ENCODE measurements around the gene DDN. TPM values are rescaled to one million over a fixed set of nuclear protein-coding genes. Genes with fewer than 3 reads are reported as not detected.

Gene DDN
- total and polyA plus RNA-seq, 9 of the 15 experiments (the other 6 are each of a cell fraction or from before 2014, with no cell fraction given), result 0.03 to 3.6 (median 1.6) TPM

- H3K27me3 ChIP-seq (ENCODE audit: control insufficient read depth in 2 of 2, insufficient read depth in 2 of 2, low read length in 2 of 2), result peaks cover 10 to 26% of the 10 kb centered on the region in 2 experiments; a peak in 4 of 5 replicates
These were observed 8.6 kb downstream of the DDN start for GRCh38 chr12:48990552-48990951.

More at GRCh38 chr12:48990552-48990951, 8.6 kb downstream of the DDN start:
- H3K9ac ChIP-seq (ENCODE audit: insufficient read depth in 1 of 2, low read depth in 2 of 2, low read length in 2 of 2), result no peak overlapping the region
- H3K79me2 ChIP-seq (ENCODE audit: control insufficient read depth, insufficient read depth, low read length), result no peaks in the 10 kb centered on the region
- no peak for ATAC-seq
- ChIA-PET CTCF (ENCODE audit: low intra/inter-chr PET ratio) (interaction anchor here (0.6 kb wide), 1 partner anchor 86 kb away, joined by 3 read pairs; no protein-coding TSS in a partner anchor), POLR2A (no interaction called here)
- H3K4me2 ChIP-seq (ENCODE audit: insufficient read depth, low read length), result no peak overlapping the region
- H3K9me3 ChIP-seq (replicated peaks; ENCODE audit: control insufficient read depth, insufficient read depth, low read depth, low read length), result no peaks in the 10 kb centered on the region
- H2AFZ ChIP-seq (ENCODE audit: low read depth, low read length), result no peak overlapping the region
- DNase-seq (ENCODE audit: extremely low read depth in 1 of 4, low spot score in 3 of 4), result no peak
- intact Hi-C loops (cut with micrococcal nuclease) (loop anchor here (10.0 kb wide), 1 partner anchor 244 kb away; no protein-coding TSS in a partner anchor), in situ Hi-C loops (cut with MboI) (no loop called here)
- BruUV-seq (replicated peaks), result no TSS peak
- no peak for FAIRE-seq
- H3K27ac ChIP-seq (ENCODE audit: extremely low read depth, low read depth, low read length), result no peak overlapping the region
- H3K9me1 ChIP-seq (ENCODE audit: control insufficient read depth, insufficient read depth, low read length), result no peaks in the 10 kb centered on the region
- no peaks in the 10 kb centered on the region for H3K36me3 ChIP-seq (ENCODE audit: control insufficient read depth, insufficient read depth, low read length)
- TF ChIP-seq ZFP36 (IDR thresholded peaks at IDR 0.05; ENCODE audit: low read depth, low read length, partially characterized antibody) (no peak), TEAD1 (CRISPR knock-in tag; IDR thresholded peaks at IDR 0.05) (no peak), CREB3 (tag; conservative IDR thresholded peaks at IDR 0.05; ENCODE audit: low read depth) (no peak), POLR3G (IDR thresholded peaks at IDR 0.05; ENCODE audit: extremely low read depth, insufficient read length, insufficient replicate concordance) (no peak), ZNF778 (CRISPR knock-in tag; IDR thresholded peaks at IDR 0.05) (no peak), ZNF224 (CRISPR knock-in tag; IDR thresholded peaks at IDR 0.05) (no peak), RAD21 (CRISPR knock-in tag; conservative IDR thresholded peaks at IDR 0.05 in 1 of 2, IDR thresholded peaks at IDR 0.05 in 1 of 2) (no peak), RFX7 (CRISPR knock-in tag; IDR thresholded peaks at IDR 0.05) (no peak), DDX20 (tag; IDR thresholded peaks at IDR 0.05; ENCODE audit: low read depth) (no peak), NONO (IDR thresholded peaks at IDR 0.05; ENCODE audit: low read depth in 2 of 2, low read length in 1 of 2) (no peak), NR2C2 (CRISPR knock-in tag; IDR thresholded peaks at IDR 0.05) (no peak), NR2C2 (tag; IDR thresholded peaks at IDR 0.05) (no peak), WHSC1 (IDR thresholded peaks at IDR 0.05; ENCODE audit: low read length) (no peak)
- TF ChIP-seq, protein P1, sequence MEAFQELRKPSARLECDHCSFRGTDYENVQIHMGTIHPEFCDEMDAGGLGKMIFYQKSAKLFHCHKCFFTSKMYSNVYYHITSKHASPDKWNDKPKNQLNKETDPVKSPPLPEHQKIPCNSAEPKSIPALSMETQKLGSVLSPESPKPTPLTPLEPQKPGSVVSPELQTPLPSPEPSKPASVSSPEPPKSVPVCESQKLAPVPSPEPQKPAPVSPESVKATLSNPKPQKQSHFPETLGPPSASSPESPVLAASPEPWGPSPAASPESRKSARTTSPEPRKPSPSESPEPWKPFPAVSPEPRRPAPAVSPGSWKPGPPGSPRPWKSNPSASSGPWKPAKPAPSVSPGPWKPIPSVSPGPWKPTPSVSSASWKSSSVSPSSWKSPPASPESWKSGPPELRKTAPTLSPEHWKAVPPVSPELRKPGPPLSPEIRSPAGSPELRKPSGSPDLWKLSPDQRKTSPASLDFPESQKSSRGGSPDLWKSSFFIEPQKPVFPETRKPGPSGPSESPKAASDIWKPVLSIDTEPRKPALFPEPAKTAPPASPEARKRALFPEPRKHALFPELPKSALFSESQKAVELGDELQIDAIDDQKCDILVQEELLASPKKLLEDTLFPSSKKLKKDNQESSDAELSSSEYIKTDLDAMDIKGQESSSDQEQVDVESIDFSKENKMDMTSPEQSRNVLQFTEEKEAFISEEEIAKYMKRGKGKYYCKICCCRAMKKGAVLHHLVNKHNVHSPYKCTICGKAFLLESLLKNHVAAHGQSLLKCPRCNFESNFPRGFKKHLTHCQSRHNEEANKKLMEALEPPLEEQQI (IDR thresholded peaks at IDR 0.05), result no peak
- TF ChIP-seq, protein P2, sequence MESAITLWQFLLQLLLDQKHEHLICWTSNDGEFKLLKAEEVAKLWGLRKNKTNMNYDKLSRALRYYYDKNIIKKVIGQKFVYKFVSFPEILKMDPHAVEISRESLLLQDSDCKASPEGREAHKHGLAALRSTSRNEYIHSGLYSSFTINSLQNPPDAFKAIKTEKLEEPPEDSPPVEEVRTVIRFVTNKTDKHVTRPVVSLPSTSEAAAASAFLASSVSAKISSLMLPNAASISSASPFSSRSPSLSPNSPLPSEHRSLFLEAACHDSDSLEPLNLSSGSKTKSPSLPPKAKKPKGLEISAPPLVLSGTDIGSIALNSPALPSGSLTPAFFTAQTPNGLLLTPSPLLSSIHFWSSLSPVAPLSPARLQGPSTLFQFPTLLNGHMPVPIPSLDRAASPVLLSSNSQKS (CRISPR knock-in tag; IDR thresholded peaks at IDR 0.05), result no peak
- peaks cover 5% of the 10 kb centered on the region; the same call in 1 of the 2 replicates for H4K20me1 ChIP-seq (replicated peaks; ENCODE audit: control insufficient read depth, insufficient read depth, low read length)
- no peak overlapping the region for H3K4me3 ChIP-seq
- peaks cover 4 to 15% of the 10 kb centered on the region in 2 experiments; a peak in 3 of 5 replicates for H3K4me1 ChIP-seq (replicated peaks in 1 of 2; ENCODE audit: control insufficient read depth in 2 of 2, insufficient read depth in 2 of 2, low read length in 2 of 2)

All from K562 (cell line).